Fibroblast of lung (primary cell): Measurements from ENCODE around the gene SYNDIG1. TPM values are rescaled to one million over a fixed set of nuclear protein-coding genes. Genes with fewer than 3 reads are reported as not detected.

Experiments used
- DNase-seq, 2 donors: peaks; one replicate each; pipeline versions ENCODE4 v3.0.0 to v3.0.0-alpha.2; 2010; ENCODE audit warnings: low read depth in 2 of 2
- H2AFZ ChIP-seq: 2 replicates; pipeline ENCODE4 v1.5.1; 2012; ENCODE audit warnings: low read length, control low read depth, inconsistent platforms
- H3K27ac ChIP-seq: 2 replicates; pipeline ENCODE4 v1.5.1; 2011; ENCODE audit warnings: low read length, control low read depth; ENCODE audit not compliant: insufficient read depth
- H3K27me3 ChIP-seq: 2 replicates; pipeline ENCODE4 v1.5.1; 2011; ENCODE audit warnings: mild to moderate bottlenecking, low read length; ENCODE audit not compliant: control insufficient read depth, insufficient read depth
- H3K36me3 ChIP-seq: 2 replicates; pipeline ENCODE4 v1.5.1; 2011; ENCODE audit warnings: low read length; ENCODE audit not compliant: control insufficient read depth, insufficient read depth
- H3K4me1 ChIP-seq: 2 replicates; pipeline ENCODE4 v1.5.1; 2011; ENCODE audit warnings: low read length; ENCODE audit not compliant: control insufficient read depth, insufficient read depth; ENCODE audit errors: extremely low read depth
- H3K4me2 ChIP-seq: 2 replicates; pipeline ENCODE4 v1.5.1; 2011; ENCODE audit warnings: low read length, control low read depth; ENCODE audit not compliant: insufficient read depth; ENCODE audit errors: extremely low read depth
- H3K4me3 ChIP-seq, 4 experiments: fragments of 200-600 bp in 1 of 4; sonication (generic) in 1 of 4; replicated peaks in 1 of 4; 2 replicates each; pipeline ENCODE4 v1.5.1; 2011 to 2016; ENCODE audit warnings: low read length in 4 of 4, low read depth in 3 of 4, mild to moderate bottlenecking in 3 of 4, control low read depth in 2 of 4, inconsistent platforms in 1 of 4, mixed read lengths in 1 of 4; ENCODE audit not compliant: insufficient read depth in 1 of 4; ENCODE audit errors: control extremely low read depth in 1 of 4
- H3K79me2 ChIP-seq: 2 replicates; pipeline ENCODE4 v1.5.1; 2012; ENCODE audit warnings: mild to moderate bottlenecking, low read length, inconsistent platforms; ENCODE audit not compliant: control insufficient read depth, insufficient read depth
- H3K9ac ChIP-seq: 2 replicates; pipeline ENCODE4 v1.5.1; 2011; ENCODE audit warnings: mild to moderate bottlenecking, low read length, control low read depth; ENCODE audit not compliant: insufficient read depth
- H3K9me3 ChIP-seq: 2 replicates; pipeline ENCODE4 v1.5.1; 2012; ENCODE audit warnings: low read depth, low read length; ENCODE audit not compliant: control insufficient read depth, insufficient read depth
- H4K20me1 ChIP-seq: 2 replicates; pipeline ENCODE4 v1.5.1; 2011; ENCODE audit warnings: low read length; ENCODE audit not compliant: control insufficient read depth, insufficient read depth; ENCODE audit errors: extremely low read depth
- EZH2 ChIP-seq: IDR thresholded peaks from 2 replicates; pipeline ENCODE4 v1.5.1; 2012; ENCODE audit warnings: low read length, control low read depth, mild to moderate bottlenecking; ENCODE audit errors: missing control alignments
- polyA plus RNA-seq, 2 donors: library from polyadenylated mRNA; depleted of rRNA in 1 of 2; stranded (reverse) in 1 of 2; unstranded in 1 of 2; fragments of >200 nt; gene quantifications; 2 replicates each; pipeline ENCODE4 v1.2.1, GENCODE V29; 2011 to 2012; ENCODE audit warnings: missing spikeins in 1 of 2
- total RNA-seq: library from RNA; depleted of rRNA; stranded (reverse); fragments of >200 nt; gene quantifications from 2 replicates; pipeline ENCODE4 v1.2.1, GENCODE V29; 2014
- TF ChIP-seq, protein P1 (sequence below), 2 donors: IDR thresholded peaks in 1 of 2; conservative IDR thresholded peaks in 1 of 2; 1 replicate in 1 of 2; 2 replicates in 1 of 2; pipeline ENCODE4 v1.5.1; 2011 to 2012; ENCODE audit warnings: low read length in 2 of 2, control low read depth in 1 of 2, inconsistent platforms in 1 of 2, low read depth in 1 of 2, mild to moderate bottlenecking in 1 of 2

SYNDIG1 gene
- total and polyA plus RNA-seq, 2 donors (not counting 1 experiment from before 2014, with no cell fraction given) = 0.02 to 0.17 TPM

DNA sequence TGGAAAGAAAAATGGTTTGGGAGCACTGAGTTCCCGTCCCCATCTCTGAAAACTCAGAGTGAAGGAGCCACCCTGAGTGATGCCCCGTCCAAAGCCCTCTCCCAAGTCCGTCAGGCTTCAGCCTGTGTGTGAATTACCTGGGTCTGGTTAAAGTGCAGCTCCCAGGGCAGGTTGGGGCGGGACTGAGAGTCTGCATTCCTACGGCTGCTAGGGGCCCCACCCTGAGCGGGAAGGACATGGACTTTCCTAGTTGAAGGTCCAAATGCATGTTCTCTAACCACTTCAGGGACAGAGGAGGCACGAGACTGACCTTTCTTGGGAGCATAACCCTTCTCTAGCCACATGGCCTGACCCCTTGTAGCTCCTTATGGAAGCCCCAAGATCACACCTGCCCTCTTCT, 97.2 kb downstream of the SYNDIG1 start:
- H3K9ac ChIP-seq = no peak overlapping the region

DNA sequence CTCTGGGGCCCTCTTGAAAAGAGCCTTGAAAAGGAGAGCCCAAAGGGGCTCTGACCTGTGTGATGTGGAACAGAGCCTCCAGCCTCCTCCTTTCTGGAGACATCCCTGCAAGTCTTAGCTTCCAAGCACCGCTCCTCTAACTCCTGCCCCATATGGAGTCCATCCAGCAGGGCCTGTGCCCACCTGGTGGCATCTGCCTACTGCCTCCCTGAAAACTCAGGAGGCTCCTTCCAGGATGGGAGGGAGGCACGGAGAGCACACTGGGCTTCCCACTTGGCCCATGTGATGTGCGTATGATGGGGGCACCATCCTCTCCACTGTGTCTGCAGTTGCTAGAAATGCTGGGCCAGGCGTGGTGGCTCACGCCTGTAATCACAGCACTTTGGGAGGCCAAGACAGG, 98.1 kb downstream of the SYNDIG1 start:
- Histone ChIP-seq H3K27me3 (no peaks in the 10 kb centered on the region), H3K36me3 (no peaks in the 10 kb centered on the region), H3K27ac (no peak overlapping the region), H3K4me1 (no peaks in the 10 kb centered on the region), H3K79me2 (no peaks in the 10 kb centered on the region), H3K9me3 (no peaks in the 10 kb centered on the region), H3K4me3 (no peak overlapping the region), H2AFZ (no peak overlapping the region), H3K4me2 (no peak overlapping the region), H4K20me1 (no peaks in the 10 kb centered on the region), H3K9ac (no peak overlapping the region)
- TF ChIP-seq EZH2 = no peak
- TF ChIP-seq, protein P1, sequence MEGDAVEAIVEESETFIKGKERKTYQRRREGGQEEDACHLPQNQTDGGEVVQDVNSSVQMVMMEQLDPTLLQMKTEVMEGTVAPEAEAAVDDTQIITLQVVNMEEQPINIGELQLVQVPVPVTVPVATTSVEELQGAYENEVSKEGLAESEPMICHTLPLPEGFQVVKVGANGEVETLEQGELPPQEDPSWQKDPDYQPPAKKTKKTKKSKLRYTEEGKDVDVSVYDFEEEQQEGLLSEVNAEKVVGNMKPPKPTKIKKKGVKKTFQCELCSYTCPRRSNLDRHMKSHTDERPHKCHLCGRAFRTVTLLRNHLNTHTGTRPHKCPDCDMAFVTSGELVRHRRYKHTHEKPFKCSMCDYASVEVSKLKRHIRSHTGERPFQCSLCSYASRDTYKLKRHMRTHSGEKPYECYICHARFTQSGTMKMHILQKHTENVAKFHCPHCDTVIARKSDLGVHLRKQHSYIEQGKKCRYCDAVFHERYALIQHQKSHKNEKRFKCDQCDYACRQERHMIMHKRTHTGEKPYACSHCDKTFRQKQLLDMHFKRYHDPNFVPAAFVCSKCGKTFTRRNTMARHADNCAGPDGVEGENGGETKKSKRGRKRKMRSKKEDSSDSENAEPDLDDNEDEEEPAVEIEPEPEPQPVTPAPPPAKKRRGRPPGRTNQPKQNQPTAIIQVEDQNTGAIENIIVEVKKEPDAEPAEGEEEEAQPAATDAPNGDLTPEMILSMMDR (conservative IDR thresholded peaks at IDR 0.05 in 1 of 2, IDR thresholded peaks at IDR 0.05 in 1 of 2; ENCODE audit: low read depth in 1 of 2, low read length in 2 of 2) = no peak
- no peak for DNase-seq

More for the DNA sequence above, 97.2 kb downstream of the SYNDIG1 start:
- Histone ChIP-seq H3K4me1 (no peaks in the 10 kb centered on the region), H3K4me3 (no peak overlapping the region), H3K79me2 (no peaks in the 10 kb centered on the region), H3K4me2 (no peak overlapping the region), H3K9me3 (no peaks in the 10 kb centered on the region), H4K20me1 (no peaks in the 10 kb centered on the region), H3K27me3 (no peaks in the 10 kb centered on the region), H3K36me3 (no peaks in the 10 kb centered on the region), H3K27ac (no peak overlapping the region), H2AFZ (no peak overlapping the region)
- DNase-seq = no peak
- TF ChIP-seq, protein P1 (conservative IDR thresholded peaks at IDR 0.05 in 1 of 2, IDR thresholded peaks at IDR 0.05 in 1 of 2; ENCODE audit: low read depth in 1 of 2, low read length in 2 of 2) = no peak
- TF ChIP-seq EZH2 = no peak

DNA sequence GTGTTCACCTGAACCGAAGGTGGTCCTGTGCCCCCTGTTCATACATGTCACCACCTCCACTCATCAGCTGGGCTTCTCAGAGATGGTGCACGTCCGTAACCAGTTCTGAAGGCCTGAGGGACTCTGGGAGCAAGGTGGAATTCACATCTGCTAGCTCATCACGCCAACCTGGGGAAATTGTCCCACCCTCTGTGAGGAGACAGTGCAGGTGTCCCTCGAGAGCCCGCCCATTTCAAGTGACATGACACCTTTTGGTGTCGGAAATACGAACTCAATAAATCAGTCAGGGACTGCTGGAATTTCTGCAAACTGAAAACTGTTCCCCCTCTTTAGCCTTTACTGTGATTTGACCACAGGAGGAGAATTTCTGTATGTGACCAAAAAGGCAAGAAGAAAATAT, 99.4 kb downstream of the SYNDIG1 start:
- Histone ChIP-seq H4K20me1 (no peaks in the 10 kb centered on the region), H3K27me3 (no peaks in the 10 kb centered on the region), H3K4me3 (no peak overlapping the region), H3K4me1 (no peaks in the 10 kb centered on the region), H2AFZ (no peak overlapping the region), H3K9ac (no peak overlapping the region), H3K9me3 (no peaks in the 10 kb centered on the region), H3K36me3 (no peaks in the 10 kb centered on the region), H3K27ac (no peak overlapping the region), H3K79me2 (no peaks in the 10 kb centered on the region), H3K4me2 (no peak overlapping the region)
- TF ChIP-seq EZH2 = no peak
- TF ChIP-seq, protein P1 (conservative IDR thresholded peaks at IDR 0.05 in 1 of 2, IDR thresholded peaks at IDR 0.05 in 1 of 2; ENCODE audit: low read depth in 1 of 2, low read length in 2 of 2) = no peak
- no peak for DNase-seq
